ENCODE data around the gene SHC3.

The SHC3 gene

GRCh38 chr9:89097219-89097618, 81.4 kb downstream of the SHC3 start:
- no peak for DNase-seq

DNA sequence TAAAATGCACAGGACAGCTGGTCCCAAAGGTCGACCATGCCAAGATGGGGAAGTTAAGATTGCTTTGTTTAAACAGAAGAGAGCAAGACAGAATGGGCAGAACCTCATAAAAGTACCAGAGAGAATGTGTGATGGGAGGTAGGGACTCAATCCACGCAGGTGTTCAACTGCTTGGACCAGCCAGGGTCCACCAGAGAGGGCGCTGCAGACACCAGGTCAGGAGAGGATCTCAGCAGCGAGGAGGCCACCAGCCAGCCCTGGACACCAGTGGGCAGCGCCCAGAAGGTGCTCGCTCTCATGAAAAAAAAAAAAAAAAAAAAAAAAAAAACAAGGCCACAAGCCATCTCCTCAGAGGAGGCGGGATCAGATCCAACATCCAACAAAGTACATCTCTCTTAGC, 81.8 kb downstream of the SHC3 start:
- no peak for DNase-seq

DNA sequence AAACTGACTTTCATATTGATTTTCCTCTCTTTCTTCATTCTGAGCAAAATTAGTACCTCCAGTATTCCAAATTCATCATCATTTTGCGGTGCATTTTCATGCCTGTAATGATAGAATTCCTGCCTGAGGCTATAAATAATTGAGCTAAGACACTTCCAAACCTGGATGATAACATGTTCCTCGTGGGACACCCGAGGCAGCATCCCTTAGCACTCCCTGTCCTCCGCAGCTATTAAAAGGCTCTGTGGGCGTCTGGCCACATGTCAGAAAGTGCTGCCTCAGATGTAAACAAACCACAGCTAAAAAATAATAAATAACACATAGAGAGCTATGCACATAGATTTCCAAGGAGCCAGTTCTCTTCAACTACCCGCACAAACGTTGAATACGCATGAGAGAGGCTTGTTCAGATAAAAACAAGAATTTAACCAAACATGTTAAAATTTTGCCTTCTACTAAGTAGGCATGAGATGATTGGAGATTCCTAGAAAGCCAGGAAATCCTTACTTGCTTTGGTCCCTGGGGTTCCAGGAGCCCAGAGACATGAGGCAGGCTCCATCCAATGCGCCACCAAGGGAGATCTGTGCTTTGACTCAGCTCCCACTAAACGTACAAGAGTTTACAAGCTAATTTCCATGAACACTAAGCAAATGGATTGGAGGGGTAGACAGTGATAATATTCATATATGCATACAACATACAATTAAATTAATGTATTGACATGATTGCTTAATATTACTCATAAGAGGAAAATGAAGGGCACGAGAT, 82.7 kb downstream of the SHC3 start:
- no peak for DNase-seq

- no peak for DNase-seq
These were observed 85.2 kb downstream of the SHC3 start for GRCh38 chr9:89093201-89093975.

DNA sequence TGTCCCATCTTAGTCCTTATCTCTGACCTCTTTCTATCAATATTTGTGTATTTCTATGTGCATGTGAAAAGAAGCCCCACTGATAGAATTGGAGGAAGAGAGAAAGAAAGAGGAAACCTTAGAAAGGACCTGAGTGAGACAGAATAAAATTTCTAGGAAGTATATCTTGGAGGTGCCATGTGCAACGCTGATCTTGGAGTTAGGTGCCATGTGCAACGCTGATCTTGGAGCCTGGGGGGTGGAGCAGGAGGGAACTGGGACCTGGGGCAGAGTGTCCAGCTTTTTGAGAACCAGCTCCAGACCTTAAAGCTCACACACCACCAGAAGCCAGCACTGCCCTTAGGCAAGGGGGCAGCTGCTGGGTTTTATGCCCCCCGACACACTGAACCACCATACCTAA, 89.4 kb downstream of the SHC3 start:
- DNase-seq = no peak

- no peak for DNase-seq
These were observed 95.0 kb downstream of the SHC3 start for GRCh38 chr9:89083626-89084025.

GRCh38 chr9:89080193-89080592, 98.4 kb downstream of the SHC3 start:
- DNase-seq = no peak

DNA sequence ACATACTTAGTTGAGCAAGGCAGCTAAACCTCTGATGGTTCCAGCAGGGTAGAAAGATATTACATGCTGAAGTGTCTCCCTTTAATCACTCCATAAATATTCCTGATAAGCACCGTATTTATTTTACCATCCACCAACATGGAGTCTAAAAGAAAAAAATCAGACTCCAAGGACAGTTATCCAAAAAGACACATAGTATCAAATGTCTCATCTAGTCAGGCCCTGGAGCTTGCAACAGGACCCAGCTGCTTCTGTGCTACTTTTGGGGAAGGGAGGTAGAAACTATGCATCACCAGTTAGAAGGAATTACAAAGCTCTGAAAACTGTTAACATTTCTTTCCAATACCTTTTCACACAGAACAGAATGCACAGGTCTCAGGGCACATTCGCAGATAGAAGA, 99.2 kb downstream of the SHC3 start:
- no peak for DNase-seq

- DNase-seq = no peak
These were observed 99.8 kb downstream of the SHC3 start for GRCh38 chr9:89078860-89079259.

GRCh38 chr9:89078421-89078820, 100.2 kb downstream of the SHC3 start:
- DNase-seq = no peak

DNA sequence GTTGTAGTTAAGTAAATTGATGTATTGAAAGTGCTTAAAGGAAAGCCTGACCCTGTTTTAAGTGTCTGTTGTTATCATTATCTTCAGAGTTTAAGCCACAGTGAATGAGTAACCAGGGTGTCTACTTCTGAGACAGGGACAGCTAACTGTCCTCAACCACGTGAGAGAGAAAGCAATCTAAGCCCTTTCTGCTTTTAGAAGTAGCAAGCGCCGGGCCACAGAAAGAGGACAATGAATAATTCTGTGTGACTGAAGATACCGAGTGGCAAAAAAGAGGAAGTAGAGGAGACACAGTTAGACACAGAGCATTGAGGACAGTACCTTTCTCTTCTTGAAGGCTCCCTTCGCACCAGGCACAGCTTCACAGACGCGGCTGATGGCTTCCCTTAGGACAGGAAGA, 101.1 kb downstream of the SHC3 start:
- no peak for DNase-seq

- DNase-seq = no peak
These were observed 105.2 kb downstream of the SHC3 start for GRCh38 chr9:89073397-89073796.

DNA sequence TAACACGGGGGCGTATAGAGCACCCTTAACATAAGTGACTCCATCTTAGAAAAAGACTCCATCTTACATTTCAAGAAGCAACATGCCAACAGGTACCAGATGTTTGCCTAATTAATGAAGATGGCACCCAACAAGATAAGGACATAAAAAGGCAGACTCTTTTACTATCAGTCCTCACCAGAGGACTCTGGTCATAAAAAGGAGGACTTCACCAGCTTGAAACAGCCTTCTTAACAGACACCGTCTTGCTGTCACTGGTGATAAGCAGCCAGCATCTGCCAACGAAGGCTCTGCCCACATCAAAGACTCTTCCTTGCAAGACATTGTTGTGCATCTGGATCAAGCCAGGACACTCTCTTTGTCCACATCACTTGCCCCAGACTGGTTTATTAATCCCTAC, 107.0 kb downstream of the SHC3 start:
- DNase-seq = no peak

GRCh38 chr9:89066835-89067234, 111.8 kb downstream of the SHC3 start:
- DNase-seq = no peak

GRCh38 chr9:89065921-89066320, 112.7 kb downstream of the SHC3 start:
- no peak for DNase-seq

DNA sequence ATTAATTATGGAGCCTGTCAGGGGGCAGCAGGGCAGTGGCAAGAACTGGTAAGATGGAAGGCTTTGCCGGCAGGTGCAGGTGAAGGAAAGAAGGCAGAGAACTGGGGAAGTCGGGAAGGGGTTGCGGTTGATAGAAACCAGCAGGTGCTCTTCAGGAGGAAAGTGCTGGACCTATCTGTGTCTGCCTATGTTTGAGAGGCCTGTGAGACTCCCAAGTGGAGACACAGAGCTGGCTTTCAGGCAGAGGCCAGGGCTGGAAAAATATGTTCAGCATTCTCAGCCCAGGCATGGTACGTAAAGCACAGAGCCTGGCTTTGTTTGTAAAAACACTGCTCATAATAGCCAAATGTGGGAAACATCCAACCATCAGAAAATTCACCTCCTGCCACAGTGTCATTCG, 117.8 kb downstream of the SHC3 start:
- no peak for DNase-seq

DNA sequence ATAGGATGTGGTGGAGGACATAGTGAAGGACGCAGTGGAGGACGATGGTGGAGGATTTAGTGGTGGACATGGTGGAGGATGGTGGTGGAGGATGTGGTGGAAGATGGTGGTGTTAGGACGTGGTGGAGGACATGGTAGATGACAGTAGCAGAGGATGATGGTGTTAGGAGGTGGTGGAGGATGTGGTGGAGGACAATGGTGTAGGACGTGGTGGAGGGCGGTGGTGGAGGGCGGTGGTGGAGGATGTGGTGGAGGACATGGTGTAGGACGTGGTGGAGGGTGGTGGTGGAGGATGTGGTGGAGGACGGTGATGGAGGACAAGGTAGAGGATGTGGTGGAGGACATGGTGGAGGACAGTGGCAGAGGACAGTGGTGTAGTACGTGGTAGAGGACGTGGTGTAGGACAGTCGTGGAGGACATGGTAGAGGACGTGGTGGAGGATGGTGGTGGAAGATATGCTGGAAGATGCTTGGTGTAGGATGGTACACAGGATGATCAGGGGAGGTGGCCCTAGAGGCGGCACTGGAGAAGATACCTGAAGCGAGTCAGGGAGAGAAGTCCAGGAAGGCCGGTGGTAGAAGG, 118.6 kb downstream of the SHC3 start:
- DNase-seq = no peak

DNA sequence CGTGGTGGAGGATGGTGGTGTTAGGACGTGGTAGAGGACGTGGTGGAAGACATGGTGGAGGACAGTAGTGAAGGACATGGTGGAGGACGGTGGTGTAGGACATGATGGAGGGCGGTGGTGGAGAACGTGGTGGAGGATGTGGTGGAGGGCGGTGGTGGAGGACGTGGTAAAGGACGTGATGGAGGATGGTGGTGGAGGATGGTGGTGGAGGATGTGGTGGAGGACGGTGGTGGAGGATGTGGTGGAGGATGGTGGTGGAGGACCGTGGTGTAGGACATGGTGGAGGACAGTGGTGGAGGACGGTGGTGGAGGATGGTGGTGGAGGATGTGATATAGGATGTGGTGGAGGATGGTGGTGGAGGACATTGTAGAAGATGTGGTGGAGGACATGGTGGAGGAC, 119.7 kb downstream of the SHC3 start:
- DNase-seq = no peak

GRCh38 chr9:89054865-89055495, 123.6 kb downstream of the SHC3 start:
- DNase-seq = no peak

DNA sequence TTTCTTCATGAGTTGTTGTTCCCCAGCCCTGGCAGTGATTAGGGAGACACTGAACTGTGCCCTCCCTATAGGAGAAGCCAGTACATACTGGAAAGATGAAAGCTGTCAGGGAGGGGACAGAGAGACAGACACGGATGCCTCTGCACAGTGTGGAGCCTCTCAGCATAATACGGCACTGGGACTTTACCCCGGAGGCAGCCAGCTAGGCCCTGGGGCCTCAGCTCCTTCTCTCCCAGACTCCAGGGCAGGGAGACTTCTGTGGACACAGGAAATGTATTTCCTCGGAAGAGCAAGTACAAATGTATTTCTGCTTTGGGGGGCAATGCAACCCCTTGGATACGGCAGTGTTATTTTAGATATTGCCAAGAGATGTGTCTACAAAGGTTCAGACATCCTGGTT, 125.3 kb downstream of the SHC3 start:
- no peak for DNase-seq

DNA sequence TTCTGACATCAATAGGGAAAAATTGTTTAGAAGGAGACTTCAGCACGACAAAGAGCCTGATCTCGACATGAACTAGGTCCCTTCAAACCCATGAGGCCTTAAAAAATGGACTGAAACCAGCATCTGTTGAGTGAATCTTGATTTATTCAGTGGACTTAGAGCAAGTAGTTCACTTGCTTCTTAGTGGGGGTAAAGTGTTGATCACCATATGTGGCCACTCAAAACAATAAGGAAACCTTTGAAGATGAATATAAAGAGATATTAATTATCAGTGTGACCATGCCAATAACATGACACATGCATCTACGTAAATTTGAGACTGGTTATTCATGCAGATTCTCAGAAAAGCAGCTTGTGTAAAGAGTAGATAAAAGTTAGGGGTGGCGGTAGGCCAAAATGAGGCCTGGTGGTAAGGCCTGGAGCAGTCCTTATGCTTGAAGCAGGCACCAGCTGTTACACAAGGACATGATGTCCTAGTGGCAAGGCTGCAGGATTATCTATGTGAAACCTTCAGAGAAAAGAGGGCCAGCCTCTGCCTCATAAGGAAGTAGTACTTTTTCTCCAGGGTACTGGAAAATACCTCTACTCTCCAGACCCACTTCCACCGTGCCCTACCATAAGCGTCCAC, 126.0 kb downstream of the SHC3 start:
- DNase-seq = no peak

- DNase-seq = no peak
These were observed 127.1 kb downstream of the SHC3 start for GRCh38 chr9:89051421-89052025.

- DNase-seq = no peak
These were observed 129.0 kb downstream of the SHC3 start for GRCh38 chr9:89049646-89050045.
